ENCODE measurements around the gene CCDC106.

CCDC106 gene

DNA sequence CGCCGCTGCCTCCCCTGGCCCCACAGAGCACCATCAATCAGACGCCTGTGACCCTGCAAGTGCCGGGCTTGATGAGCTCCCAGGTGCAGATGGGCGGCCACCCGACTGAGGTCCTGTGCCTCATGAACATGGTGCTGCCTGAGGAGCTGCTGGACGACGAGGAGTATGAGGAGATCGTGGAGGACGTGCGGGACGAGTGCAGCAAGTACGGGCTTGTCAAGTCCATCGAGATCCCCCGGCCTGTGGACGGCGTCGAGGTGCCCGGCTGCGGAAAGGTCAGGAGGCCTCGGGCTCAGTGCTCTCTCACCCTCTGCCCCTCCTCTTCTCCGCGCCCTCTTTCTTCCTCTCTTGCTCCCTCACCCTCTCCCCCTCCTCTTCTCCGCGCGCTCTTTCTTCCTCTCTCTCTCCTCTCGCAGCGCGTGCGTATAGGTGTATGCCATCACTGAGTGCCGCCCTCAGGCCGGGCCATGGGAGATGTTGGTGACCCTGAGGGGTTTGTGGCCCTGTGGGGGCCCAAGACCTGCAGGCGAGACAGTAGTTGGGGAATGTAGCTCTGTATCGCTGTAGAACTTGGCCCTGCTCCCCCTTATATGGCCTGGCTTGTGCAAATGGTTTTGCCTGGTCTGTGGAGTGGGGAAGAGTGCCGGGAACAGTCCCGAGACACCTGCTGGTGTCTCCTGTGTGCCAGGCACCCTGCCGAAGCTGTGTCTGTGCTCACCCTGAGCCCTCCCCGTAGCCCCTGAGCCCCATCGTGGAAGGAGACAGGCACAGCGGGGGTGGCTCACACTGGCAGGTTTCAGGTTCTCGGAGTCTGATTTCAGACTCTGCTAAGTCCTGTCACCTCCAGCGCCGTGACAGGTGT, 21.6 kb downstream of the CCDC106 start:
- H3K4me3 ChIP-seq: no peak overlapping the region
- H3K27ac ChIP-seq: no peak overlapping the region
- TF ChIP-seq, protein P1, sequence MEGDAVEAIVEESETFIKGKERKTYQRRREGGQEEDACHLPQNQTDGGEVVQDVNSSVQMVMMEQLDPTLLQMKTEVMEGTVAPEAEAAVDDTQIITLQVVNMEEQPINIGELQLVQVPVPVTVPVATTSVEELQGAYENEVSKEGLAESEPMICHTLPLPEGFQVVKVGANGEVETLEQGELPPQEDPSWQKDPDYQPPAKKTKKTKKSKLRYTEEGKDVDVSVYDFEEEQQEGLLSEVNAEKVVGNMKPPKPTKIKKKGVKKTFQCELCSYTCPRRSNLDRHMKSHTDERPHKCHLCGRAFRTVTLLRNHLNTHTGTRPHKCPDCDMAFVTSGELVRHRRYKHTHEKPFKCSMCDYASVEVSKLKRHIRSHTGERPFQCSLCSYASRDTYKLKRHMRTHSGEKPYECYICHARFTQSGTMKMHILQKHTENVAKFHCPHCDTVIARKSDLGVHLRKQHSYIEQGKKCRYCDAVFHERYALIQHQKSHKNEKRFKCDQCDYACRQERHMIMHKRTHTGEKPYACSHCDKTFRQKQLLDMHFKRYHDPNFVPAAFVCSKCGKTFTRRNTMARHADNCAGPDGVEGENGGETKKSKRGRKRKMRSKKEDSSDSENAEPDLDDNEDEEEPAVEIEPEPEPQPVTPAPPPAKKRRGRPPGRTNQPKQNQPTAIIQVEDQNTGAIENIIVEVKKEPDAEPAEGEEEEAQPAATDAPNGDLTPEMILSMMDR (IDR thresholded peaks at IDR 0.05): no peak
- DNase-seq (ENCODE audit: low spot score): no peak

DNA sequence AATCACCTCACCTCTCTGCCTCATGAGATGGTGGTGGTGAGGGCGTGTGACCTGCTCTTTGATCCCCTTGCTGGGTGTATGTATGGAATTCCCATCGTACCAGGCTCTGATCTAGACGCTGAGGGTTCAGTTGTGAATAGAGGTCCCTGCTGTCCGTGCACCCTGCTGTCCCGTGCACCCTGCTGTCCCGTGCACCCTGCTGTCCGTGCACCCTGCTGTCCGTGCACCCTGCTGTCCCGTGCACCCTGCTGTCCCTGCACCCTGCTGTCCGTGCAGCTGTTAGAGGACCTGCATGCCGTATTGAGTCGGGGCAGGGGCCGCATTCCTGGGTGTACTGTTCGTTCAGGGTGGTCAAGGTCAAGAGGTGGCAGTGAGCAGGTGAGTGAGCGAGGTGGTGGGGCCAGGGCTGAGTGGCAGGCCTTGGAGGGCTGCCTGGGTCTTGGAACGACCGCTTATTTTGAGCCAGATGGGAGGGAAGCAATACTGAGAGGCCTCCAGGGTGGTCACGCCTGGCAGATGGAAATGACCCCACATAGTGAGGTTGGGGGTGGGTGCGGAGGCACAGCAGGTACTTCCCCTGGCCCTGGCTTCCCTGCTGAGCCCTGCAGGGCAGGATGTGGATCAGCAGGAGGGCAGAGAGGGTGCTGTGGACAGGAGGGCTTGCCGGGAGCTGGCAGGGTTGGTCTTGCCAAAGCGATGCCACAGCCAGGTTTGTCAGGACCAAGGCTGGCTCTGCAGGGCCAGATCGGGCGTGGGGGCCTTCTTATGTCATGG, 22.5 kb downstream of the CCDC106 start:
- Histone ChIP-seq H3K27ac (no peak overlapping the region), H3K4me3 (no peak overlapping the region)
- TF ChIP-seq, protein P1 (IDR thresholded peaks at IDR 0.05): no peak
- peak; percentile 88 for DNase-seq (ENCODE audit: low spot score)

DNA sequence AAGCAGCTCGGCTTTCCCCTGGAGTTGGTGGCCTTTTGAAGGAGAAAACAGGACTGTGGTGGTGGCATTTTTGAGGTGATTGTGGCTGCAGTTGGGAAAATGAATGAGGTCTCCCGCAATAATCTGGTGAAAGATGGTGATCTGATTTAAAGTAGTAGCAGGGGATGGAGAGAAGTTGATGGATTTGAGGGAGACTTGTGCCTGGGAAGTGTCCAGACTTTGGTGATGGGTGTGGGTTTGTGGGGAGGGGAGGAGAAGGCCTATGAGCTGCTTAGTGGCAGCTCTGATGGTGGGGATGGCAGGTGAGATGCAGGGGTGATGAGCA, 23.0 kb downstream of the CCDC106 start:
- DNase-seq (ENCODE audit: low spot score): no peak
- no peak overlapping the region for H3K4me3 ChIP-seq
- TF ChIP-seq, protein P1 (IDR thresholded peaks at IDR 0.05): no peak
- no peak overlapping the region for H3K27ac ChIP-seq

DNA sequence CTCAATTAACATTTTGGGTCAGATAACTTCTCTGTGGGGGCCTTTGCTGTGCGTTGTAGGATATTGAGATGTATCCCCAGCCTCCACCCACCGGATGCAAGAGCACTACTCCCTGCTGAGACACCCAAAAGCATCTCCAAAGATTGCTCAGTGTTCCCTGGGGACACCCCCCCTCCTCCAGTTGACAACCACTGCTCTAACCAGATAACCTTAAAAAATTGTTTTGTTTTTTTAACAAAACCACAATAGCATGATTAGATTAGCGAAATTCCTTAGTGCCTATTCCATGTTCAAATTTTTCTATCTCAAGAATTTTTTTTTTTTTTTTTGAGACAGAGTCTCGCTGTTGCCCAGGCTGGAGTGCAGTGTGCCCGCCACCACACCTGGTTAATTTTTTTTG, 24.4 kb downstream of the CCDC106 start:
- Histone ChIP-seq H3K27ac (no peak overlapping the region), H3K4me3 (no peak overlapping the region)
- TF ChIP-seq, protein P1 (IDR thresholded peaks at IDR 0.05): no peak
- no peak for DNase-seq (ENCODE audit: low spot score)

DNA sequence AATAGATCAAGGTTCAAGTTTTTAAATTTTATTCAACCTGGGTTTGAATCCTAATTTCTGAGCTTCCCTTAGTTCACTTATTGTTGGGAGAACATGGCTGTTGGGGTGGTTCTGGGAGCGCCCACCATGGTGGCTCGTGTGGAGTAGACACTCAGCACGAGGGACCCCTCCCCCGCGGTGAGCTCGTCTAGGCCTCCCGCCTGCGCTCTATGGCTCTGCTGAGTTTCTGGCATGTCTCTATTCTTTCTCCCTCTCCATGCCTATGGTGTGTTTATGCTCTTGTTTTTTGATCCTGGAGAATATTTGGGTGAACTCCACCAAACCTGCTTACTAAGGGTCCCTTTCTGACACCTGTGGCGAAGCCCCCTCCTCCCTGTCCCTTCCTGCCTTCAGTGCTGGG, 25.5 kb downstream of the CCDC106 start:
- Histone ChIP-seq H3K4me3 (no peak overlapping the region), H3K27ac (peak overlapping the region in 1 of 2 donors; percentile 19)
- no peak for DNase-seq (ENCODE audit: low spot score)
- TF ChIP-seq, protein P1 (IDR thresholded peaks at IDR 0.05): no peak

DNA sequence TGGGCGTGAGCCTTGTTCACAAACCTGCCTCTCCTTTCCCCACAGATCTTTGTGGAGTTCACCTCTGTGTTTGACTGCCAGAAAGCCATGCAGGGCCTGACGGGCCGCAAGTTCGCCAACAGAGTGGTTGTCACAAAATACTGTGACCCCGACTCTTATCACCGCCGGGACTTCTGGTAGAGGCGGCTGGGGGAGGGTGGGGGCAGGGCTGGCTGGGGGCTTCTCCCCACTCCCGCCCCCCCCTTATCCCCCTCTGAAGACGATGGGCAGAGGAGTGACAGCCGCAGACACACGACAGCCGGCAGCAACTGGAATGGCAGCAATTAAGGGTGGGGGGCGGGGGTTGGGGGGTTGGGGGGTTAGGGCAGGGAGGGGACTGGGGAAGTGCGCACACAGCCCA, 25.9 kb downstream of the CCDC106 start:
- H3K27ac ChIP-seq: peak overlapping the region in 1 of 2 donors; percentile 19
- no peak overlapping the region for H3K4me3 ChIP-seq
- TF ChIP-seq, protein P1 (IDR thresholded peaks at IDR 0.05): no peak
- no peak for DNase-seq (ENCODE audit: low spot score)

Data from coronary artery (tissue), 2 donors.